ENCODE results near the gene XCL1.
A peak's percentile ranks its signal among the peaks of the same experiment; 100 is the strongest.
"Not testable (repeated sequence)": the region's sequence is repeated elsewhere in the genome, so short reads cannot be mapped to it uniquely, and the experiment has no call there.

XCL1 gene

GRCh38 chr1:168576245-168576688 is at the start of gene XCL1:
Gene XCL1 (plus strand): TSS chr1:168576605. CDS start chr1:168576638, 33 bp downstream.
- DNase-seq, result not testable (repeated sequence)

DNA sequence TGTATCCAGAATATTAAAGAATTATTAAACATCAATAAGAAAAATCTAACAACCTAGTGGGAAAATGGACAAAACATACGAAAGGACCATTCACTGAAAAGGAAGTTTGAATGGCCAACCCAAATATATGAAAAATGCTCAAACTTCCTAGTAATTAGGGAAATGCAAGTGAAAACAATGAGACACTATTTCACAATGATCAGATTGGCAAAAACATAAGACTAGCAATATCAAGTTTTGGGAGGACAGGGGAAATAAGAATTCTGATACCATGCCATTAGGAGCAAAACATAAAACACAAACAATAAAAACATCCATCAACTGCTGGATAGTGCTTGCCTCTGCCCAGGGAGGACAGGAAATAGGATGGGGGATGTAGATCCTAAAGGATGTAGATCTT is 46.9 kb upstream of the XCL1 start:
- no peak for DNase-seq

DNA sequence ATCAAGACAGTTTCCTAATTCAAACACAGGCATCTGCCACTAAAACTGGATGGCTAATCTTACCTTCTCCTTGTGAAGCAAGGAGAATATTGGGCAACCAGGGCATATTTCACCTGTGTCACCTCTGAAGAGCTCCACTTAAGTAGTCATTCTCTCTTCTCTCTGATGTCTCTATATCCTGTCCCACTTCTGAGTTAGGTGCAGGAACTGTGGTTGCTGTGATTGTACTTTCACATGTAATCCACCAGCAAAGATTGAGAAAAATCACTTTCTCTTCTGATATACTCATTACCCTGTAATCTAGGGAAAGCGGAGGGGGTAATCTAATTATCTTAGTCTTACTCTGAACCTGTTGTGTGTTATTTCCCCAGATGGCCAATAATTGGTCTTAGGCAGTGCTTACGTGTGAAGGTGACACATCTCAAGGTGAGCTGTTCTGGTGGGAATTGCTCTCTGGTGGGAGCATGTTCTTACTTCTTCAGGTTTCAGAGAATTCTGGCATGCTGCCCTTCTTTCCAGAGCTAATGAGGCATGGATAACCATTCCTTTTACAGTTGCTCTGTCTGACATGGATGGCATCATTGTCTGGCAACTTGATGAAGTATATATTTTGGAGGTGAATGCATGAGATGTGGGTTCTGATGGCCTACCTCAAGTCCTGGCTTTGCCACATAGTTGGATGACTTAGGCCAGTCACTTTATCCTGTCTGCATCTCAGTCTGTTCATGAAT is 44.6 kb upstream of the XCL1 start:
- no peak for DNase-seq

DNA sequence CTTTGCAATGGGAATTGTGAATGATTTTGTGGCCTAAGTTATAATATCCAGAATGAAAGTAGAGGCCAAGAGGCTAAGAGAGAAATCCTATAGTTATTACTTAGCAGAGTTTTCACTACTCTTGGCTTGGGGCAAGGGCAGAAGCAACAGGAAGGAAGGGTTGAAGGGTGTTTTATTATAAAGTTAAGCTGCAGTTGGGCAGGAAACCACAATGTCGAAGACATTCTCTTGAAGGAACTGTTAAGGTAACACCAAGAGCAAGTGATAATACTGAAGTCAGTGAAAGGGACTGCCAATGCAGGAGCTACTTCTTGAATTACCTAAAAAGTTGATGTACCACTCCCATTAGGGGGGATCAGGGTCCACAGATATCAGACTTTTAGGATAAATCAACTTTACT is 40.9 kb upstream of the XCL1 start:
- DNase-seq, result no peak

DNA sequence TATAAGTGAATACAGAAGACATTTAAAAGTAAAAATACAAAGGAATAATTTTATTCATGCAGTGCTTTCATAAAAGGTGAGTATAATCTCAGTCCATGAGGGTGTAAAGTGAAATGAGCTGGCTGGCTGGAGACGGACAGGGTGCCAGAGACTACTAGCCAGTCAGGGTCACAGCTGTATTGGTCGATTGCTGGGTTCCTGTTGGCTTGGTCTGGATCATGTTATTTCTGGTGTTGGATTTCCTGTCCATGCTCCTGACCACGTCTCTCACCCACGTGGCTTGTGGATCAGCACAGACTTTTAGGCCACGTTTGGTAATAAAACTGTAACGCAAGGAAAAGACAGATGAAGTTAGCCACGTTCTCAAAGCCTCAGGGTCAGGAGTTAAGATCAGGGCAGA is 35.6 kb upstream of the XCL1 start:
- not testable (repeated sequence) for DNase-seq

GRCh38 chr1:168542978-168543377 is 33.4 kb upstream of the XCL1 start:
- not testable (repeated sequence) for DNase-seq

DNA sequence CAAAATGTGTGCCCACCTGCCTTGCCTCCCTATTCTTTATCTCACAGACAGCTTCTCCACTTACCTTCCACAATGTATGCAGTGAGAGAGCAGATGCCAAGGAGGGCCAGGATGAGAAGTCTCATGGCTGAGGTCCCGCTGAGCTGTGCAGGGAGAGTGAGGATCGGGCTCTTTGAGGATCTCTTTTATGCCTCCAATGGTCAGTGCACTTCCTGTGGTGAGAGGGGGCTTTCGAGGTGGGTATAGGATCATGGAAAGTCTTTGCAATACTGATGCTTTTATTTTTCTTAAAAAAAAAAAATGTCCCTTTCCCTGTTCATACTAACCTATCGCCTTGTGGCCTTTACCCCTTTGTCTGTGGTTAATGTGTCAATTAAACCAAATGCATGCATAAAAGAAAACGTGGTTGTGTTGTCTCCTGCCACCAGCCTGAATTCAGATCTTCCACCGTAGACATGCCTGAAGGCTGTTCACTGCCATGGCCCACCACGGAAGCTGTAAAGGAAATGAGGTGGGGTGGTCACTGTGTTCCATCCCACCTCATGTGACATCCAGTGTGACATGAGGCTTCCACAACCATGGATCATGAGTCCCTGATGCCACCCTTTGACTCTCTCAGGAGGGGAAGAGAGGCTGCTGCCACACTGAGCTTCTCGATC is 32.4 kb upstream of the XCL1 start, which contains the start of gene XCL2:
Gene XCL2, minus strand, starts transcription at position 158 of the 659 bp plus-strand sequence. Its CDS starts 33 bp downstream, at position 125.
- DNase-seq, result not testable (repeated sequence)

GRCh38 chr1:168545678-168546552 is 30.5 kb upstream of the XCL1 start:
- peak; percentile 14 for DNase-seq

DNA sequence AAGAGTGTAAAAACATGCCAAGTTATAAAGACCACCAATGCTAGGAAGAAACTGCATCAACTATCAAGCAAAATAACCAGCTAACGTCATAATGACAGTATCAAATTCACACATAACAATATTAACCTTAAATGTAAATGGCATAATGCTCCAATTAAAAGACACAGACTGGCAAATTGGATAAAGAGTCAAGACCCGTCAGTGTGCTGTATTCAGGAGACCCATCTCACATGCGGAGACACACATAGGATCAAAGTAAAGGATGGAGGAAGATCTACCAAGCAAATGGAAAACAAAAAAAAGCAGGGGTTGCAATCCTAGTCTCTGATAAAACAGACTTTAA is 29.9 kb upstream of the XCL1 start:
- not testable (repeated sequence) for DNase-seq

- no peak for DNase-seq
Observed at GRCh38 chr1:168550971-168551370, 25.4 kb upstream of the XCL1 start.

DNA sequence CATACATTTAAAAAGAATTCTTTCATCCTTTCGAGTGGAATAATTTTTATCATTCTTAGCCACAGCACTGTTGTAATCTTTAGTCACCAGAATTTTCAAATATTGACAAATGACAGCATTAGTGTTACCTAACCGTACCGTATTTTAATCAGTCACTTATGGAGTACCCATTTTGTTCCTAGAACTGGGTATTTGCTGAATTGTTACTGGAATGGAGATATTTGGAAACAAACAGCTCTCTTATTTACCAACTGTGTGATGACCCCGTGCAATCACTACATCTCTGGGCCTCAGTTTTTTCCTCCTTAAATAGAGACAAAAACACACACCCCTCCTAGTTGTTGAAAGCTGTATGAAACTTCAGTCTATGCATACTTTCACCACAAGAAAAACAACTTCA is 24.7 kb upstream of the XCL1 start:
- DNase-seq, result no peak

- DNase-seq, result no peak
Observed at GRCh38 chr1:168552961-168553360, 23.4 kb upstream of the XCL1 start.

GRCh38 chr1:168553680-168554553 is 22.5 kb upstream of the XCL1 start:
- DNase-seq, result no peak

DNA sequence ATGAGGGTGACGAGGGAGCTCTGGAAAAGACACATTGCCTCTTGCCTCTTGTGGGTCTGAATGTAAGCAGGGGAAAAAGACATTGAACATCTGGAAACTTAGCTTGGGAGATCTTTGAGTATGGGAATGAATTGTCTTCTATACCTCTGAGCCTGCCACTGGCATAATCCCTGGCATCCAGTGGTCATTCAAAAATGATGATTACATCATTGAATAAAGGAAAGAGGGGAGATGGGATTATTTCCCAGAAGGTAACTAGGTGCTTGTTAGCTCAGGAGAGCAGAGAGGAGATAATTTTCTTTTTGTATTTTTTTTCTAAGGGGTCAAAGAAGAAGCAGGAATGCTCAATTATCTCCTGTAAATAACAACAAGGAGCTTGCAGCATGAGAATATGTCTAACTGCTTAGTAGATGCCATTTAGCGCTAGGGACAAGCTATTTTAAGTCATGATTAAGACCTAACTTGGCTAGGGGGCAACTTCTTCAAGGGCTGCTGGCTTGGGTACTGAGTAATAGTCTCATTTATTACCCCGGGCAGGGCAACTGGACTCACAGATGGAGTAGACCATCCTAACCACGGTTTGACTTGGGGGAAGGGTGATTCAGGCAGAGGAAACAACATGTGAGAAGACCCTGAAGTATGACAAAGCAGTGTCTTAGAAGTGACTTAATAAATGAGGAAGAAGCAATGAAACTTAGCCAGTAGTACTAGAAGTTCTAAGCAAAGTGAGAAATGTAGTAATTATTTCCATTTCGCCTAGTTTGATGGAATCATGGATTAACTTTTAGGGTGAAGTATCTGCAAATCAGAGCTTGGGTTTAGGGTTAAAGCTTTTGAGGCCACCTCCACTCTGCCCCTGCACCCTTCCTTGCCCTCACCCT is 21.6 kb upstream of the XCL1 start:
- DNase-seq, result no peak

DNA sequence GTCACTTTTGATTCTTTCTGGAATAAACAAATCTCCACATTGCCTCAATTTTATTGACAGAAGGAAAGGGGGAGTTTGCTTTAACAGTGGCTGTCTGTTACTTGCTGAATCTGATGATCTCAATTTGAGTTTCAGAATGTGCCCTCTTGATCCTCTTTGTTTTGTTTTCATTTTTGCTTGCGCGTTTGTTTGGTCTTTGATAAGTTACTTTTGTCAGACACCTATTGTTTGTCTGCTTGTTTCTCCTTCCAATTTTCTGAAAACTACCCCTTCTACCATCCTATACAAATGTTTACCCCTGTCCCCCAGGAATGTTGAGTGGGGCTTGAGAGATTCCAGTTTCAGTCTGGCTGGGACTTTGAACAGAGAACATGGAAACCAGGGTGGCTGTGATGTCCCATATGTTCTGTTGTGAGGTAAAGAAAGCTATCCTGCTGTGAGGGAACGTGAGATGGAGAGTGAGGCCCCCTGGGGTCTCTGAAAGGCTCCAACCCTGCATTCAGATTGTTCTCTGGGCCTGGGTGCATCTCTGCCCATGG is 20.8 kb upstream of the XCL1 start:
- no peak for DNase-seq

GRCh38 chr1:168556647-168557046 is 19.8 kb upstream of the XCL1 start:
- DNase-seq, result no peak

DNA sequence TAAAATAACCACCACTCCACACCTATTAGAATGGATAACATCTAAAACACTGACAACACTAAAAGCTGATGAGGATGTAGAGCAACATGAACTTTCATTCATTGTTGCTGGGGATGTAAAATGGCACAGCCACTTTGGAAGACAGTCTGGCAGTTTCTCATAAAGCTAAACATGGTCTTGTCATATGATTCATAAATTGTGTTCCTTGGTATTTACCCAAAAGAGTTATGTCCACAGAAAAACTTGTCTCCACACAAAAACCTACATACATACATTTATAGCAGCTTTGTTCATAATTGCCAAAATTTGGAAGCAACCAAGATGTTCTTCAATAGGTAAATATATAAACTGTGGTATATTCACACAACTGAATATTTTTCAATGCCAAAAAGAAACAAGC is 16.0 kb upstream of the XCL1 start:
- DNase-seq, result no peak

GRCh38 chr1:168561989-168562388 is 14.4 kb upstream of the XCL1 start:
- no peak for DNase-seq

GRCh38 chr1:168565825-168566224 is 10.6 kb upstream of the XCL1 start:
- no peak for DNase-seq

DNA sequence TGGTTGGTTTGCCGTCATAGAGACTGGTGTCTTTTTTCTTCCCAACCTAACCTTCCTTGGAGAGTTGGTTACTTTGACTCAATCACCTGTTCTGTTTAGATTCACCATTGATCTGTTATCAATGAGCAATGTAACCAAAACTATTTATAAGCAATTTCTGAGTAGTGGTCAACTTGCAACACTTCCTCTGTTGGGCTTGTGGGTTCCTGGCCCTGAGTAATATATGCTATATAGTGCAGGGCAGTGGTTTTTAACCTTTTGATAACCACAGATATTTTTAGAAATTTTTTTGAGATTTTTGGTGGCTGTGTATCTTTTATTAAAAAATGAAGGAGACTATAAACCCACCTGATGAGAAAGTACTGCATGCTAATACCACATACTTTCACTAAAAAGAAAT is 9.4 kb upstream of the XCL1 start:
- no peak for DNase-seq

- no peak for DNase-seq
Observed at GRCh38 chr1:168567568-168567967, 8.8 kb upstream of the XCL1 start.

Data from stimulated activated CD4-positive, alpha-beta T cell treated with anti-CD3 and anti-CD28 coated beads, Interleukin-4, amount 100 ng/mL, for 24 hours (primary cell).